SU-DHL-6 (cell line): ENCODE data around the gene BNIP5.

Experiments
- H2AFZ ChIP-seq: fragments of 200-600 bp; sonication (generic); 2 replicates; pipeline ENCODE4 v1.6.1; 2014; ENCODE audit warnings: low read depth, mild to moderate bottlenecking, moderate library complexity, mixed read lengths, antibody characterized with exemption, low read length; ENCODE audit not compliant: severe bottlenecking
- H3F3A ChIP-seq: fragments of 200-600 bp; shearing (Covaris generic); 2 replicates; pipeline ENCODE4 v1.6.0; 2016; ENCODE audit warnings: antibody characterized with exemption, mild to moderate bottlenecking; ENCODE audit not compliant: insufficient read depth
- H3K27ac ChIP-seq: fragments of 200-600 bp; sonication (generic); 2 replicates; pipeline ENCODE4 v1.5.1; 2016; ENCODE audit warnings: low read depth, mild to moderate bottlenecking, low read length, moderate library complexity, mixed read lengths
- H3K27me3 ChIP-seq: fragments of 200-600 bp; sonication (generic), shearing (Covaris generic); 2 replicates; pipeline ENCODE4 v1.6.0; 2014; ENCODE audit warnings: mild to moderate bottlenecking, low read length
- H3K36me3 ChIP-seq: fragments of 200-600 bp; sonication (generic); 2 replicates; pipeline ENCODE4 v1.6.1; 2014; ENCODE audit warnings: mild to moderate bottlenecking, low read length, mixed read lengths
- H3K4me2 ChIP-seq: fragments of 300-600, 200-600 bp; shearing (Covaris generic), sonication (generic); 2 replicates; pipeline ENCODE4 v1.6.0; 2014; ENCODE audit warnings: low read length, low read depth, mild to moderate bottlenecking; ENCODE audit not compliant: poor library complexity, severe bottlenecking
- H3K4me3 ChIP-seq: fragments of 200-600 bp; sonication (generic); 2 replicates; pipeline ENCODE4 v1.5.1; 2014; ENCODE audit warnings: antibody characterized with exemption, low read length, mild to moderate bottlenecking, mixed read lengths; ENCODE audit not compliant: insufficient read depth, poor library complexity, severe bottlenecking
- H3K79me2 ChIP-seq: fragments of 200-600 bp; sonication (generic); 2 replicates; pipeline ENCODE4 v1.6.1; 2014; ENCODE audit warnings: mild to moderate bottlenecking, low read length, moderate library complexity; ENCODE audit not compliant: insufficient read depth
- H3K9ac ChIP-seq: fragments of 200-600 bp; sonication (generic); 2 replicates; pipeline ENCODE4 v1.7.0; 2014; ENCODE audit warnings: mild to moderate bottlenecking, low read length
- H3K9me2 ChIP-seq: fragments of 200-600 bp; sonication (generic); replicated peaks from 2 replicates; pipeline ENCODE4 v1.6.1; 2014; ENCODE audit warnings: low read length; ENCODE audit not compliant: insufficient read depth
- H3K9me3 ChIP-seq: fragments of 200-600 bp; sonication (generic); 2 replicates; pipeline ENCODE4 v1.6.1; 2014; ENCODE audit warnings: low read length, mixed read lengths; ENCODE audit not compliant: insufficient read depth
- H4K20me1 ChIP-seq: fragments of 200-600 bp; sonication (generic); 2 replicates; pipeline ENCODE4 v1.6.1; 2014; ENCODE audit warnings: low read depth, mild to moderate bottlenecking, antibody characterized with exemption, low read length, moderate library complexity, mixed read lengths
- CTCF ChIP-seq: fragments of 200-600 bp; sonication (generic); IDR thresholded peaks from one replicate; pipeline ENCODE4 v1.5.1; 2017; ENCODE audit warnings: antibody characterized with exemption, mild to moderate bottlenecking, low read length, moderate library complexity; ENCODE audit not compliant: insufficient read depth, poor library complexity, severe bottlenecking
- EZH2phosphoT487 ChIP-seq: fragments of 200-600 bp; sonication (generic), shearing (Covaris generic); conservative IDR thresholded peaks from 2 replicates; pipeline ENCODE4 v1.6.1; 2018; ENCODE audit warnings: mild to moderate bottlenecking, antibody characterized with exemption, low read length, moderate library complexity, mixed read lengths

Gene BNIP5

GRCh38 chr6:36268478-36269275 lies 68.0 kb downstream of the BNIP5 start:
- H3K9ac ChIP-seq: no peak overlapping the region
- no peak for TF ChIP-seq CTCF
- no peak for TF ChIP-seq EZH2phosphoT487
- no peak overlapping the region for H2AFZ ChIP-seq

GRCh38 chr6:36267731-36268477 lies 68.8 kb downstream of the BNIP5 start:
- Histone ChIP-seq H3K9me3 (no peaks in the 10 kb centered on the region), H3K9ac (no peak overlapping the region), H4K20me1 (no peaks in the 10 kb centered on the region), H3K36me3 (no peaks in the 10 kb centered on the region), H3K79me2 (no peaks in the 10 kb centered on the region), H3K4me3 (no peak overlapping the region), H3K9me2 (no peaks in the 10 kb centered on the region), H3F3A (no peaks in the 10 kb centered on the region), H3K4me2 (no peak overlapping the region), H3K27me3 (no peaks in the 10 kb centered on the region), H2AFZ (no peak overlapping the region), H3K27ac (no peak overlapping the region)
- no peak for TF ChIP-seq CTCF

More at GRCh38 chr6:36268478-36269275, 68.0 kb downstream of the BNIP5 start:
- Histone ChIP-seq H3K9me2 (no peaks in the 10 kb centered on the region), H3K9me3 (no peaks in the 10 kb centered on the region), H3K4me3 (no peak overlapping the region), H4K20me1 (no peaks in the 10 kb centered on the region), H3K79me2 (no peaks in the 10 kb centered on the region), H3K36me3 (no peaks in the 10 kb centered on the region), H3K27ac (no peak overlapping the region), H3F3A (no peaks in the 10 kb centered on the region), H3K27me3 (no peaks in the 10 kb centered on the region), H3K4me2 (no peak overlapping the region)

- TF ChIP-seq CTCF (no peak), EZH2phosphoT487 (no peak)
- no peaks in the 10 kb centered on the region for H3K79me2 ChIP-seq
- H3K36me3 ChIP-seq: no peaks in the 10 kb centered on the region
- no peak overlapping the region for H3K4me3 ChIP-seq
- H3K9ac ChIP-seq: no peak overlapping the region
- H3K9me2 ChIP-seq: no peaks in the 10 kb centered on the region
- no peaks in the 10 kb centered on the region for H3F3A ChIP-seq
- H3K9me3 ChIP-seq: no peaks in the 10 kb centered on the region
- H2AFZ ChIP-seq: no peak overlapping the region
- H3K4me2 ChIP-seq: no peak overlapping the region
- no peaks in the 10 kb centered on the region for H4K20me1 ChIP-seq
- H3K27me3 ChIP-seq: no peaks in the 10 kb centered on the region
- no peak overlapping the region for H3K27ac ChIP-seq
These were observed 69.6 kb downstream of the BNIP5 start for GRCh38 chr6:36266913-36267644.
